IMR-90 (cell line): ENCODE results near the gene TMEM170B. TPM values are rescaled to one million over a fixed set of nuclear protein-coding genes. Genes with fewer than 3 reads are reported as not detected.
A peak's percentile ranks its signal among the peaks of the same experiment; 100 is the strongest.

Source experiments
- ATAC-seq: fragments of 200-7000 bp; cut with Tn5 transposase; 2 replicates; pipeline ENCODE4 v1.9.1; 2020; ENCODE audit warnings: low read depth, mild to moderate bottlenecking, moderate library complexity
- BruUV-seq: library from RNA; stranded (reverse); fragments of 400-500 nt; replicated peaks from 2 replicates; lab custom pipeline; 2021; lab: Mats Ljungman, UMichigan
- CTCF ChIA-PET: fragments of 300-600 bp; formaldehyde crosslinking; extraction: SDS; loops from one replicate; lab custom pipeline; 2021; ENCODE audit warnings: antibody characterized with exemption; lab: Yijun Ruan, JAX
- POLR2A ChIA-PET: fragments of 300-600 bp; sonication (Branson Sonifier 250); formaldehyde crosslinking; loops from one replicate; lab custom pipeline; 2022; ENCODE audit warnings: antibody characterized with exemption; ENCODE audit not compliant: unreplicated experiment; lab: Charles Lee
- DNase-seq: peaks from one replicate; pipeline ENCODE4 v3.0.0; 2013
- H2AFZ ChIP-seq: replicated peaks from 2 replicates; pipeline ENCODE3; 2013; ENCODE audit warnings: low read length, mild to moderate bottlenecking; ENCODE audit not compliant: poor library complexity
- H2AK5ac ChIP-seq: 2 replicates; pipeline ENCODE4 v1.6.1; 2013; ENCODE audit warnings: low read depth, low read length, inconsistent platforms
- H2AK9ac ChIP-seq: replicated peaks from 2 replicates; pipeline ENCODE3; 2013; ENCODE audit warnings: mild to moderate bottlenecking, low read depth, low read length, moderate library complexity; ENCODE audit not compliant: poor library complexity
- H2BK120ac ChIP-seq: 2 replicates; pipeline ENCODE4 v1.6.1; 2013; ENCODE audit warnings: low read depth, low read length, inconsistent platforms
- H2BK15ac ChIP-seq: 3 replicates; pipeline ENCODE4 v1.6.1; 2013; ENCODE audit warnings: low read depth, low read length, inconsistent platforms
- H2BK20ac ChIP-seq: 2 replicates; pipeline ENCODE4 v1.6.1; 2013; ENCODE audit warnings: low read depth, mild to moderate bottlenecking, inconsistent platforms, low read length, moderate library complexity
- H2BK5ac ChIP-seq: 2 replicates; pipeline ENCODE4 v1.6.1; 2013; ENCODE audit warnings: mild to moderate bottlenecking, low read depth, low read length, inconsistent platforms; ENCODE audit not compliant: poor library complexity, severe bottlenecking
- H3K14ac ChIP-seq: replicated peaks from 2 replicates; pipeline ENCODE4 v1.6.1; 2013; ENCODE audit warnings: low read depth, low read length, inconsistent platforms
- H3K18ac ChIP-seq: 2 replicates; pipeline ENCODE4 v1.6.1; 2013; ENCODE audit warnings: low read depth, low read length, control low read depth
- H3K23ac ChIP-seq: 2 replicates; pipeline ENCODE4 v1.6.1; 2013; ENCODE audit warnings: low read depth, low read length, inconsistent platforms
- H3K27ac ChIP-seq: 2 replicates; pipeline ENCODE4 v1.5.1; 2013; ENCODE audit warnings: mild to moderate bottlenecking, control low read depth, low read length; ENCODE audit not compliant: insufficient read depth
- H3K27me3 ChIP-seq: 2 replicates; pipeline ENCODE4 v1.6.1; 2013; ENCODE audit warnings: low read length; ENCODE audit not compliant: control insufficient read depth, insufficient read depth
- H3K36me3 ChIP-seq: 2 replicates; pipeline ENCODE4 v1.6.1; 2013; ENCODE audit warnings: low read length, mixed read lengths; ENCODE audit not compliant: control insufficient read depth, insufficient read depth
- H3K4ac ChIP-seq: 2 replicates; pipeline ENCODE4 v1.6.1; 2013; ENCODE audit warnings: low read depth, low read length, inconsistent platforms
- H3K4me1 ChIP-seq: 2 replicates; pipeline ENCODE4 v1.6.1; 2013; ENCODE audit warnings: low read length, mixed read lengths; ENCODE audit not compliant: control insufficient read depth, insufficient read depth
- H3K4me2 ChIP-seq: 2 replicates; pipeline ENCODE4 v1.6.1; 2013; ENCODE audit warnings: low read depth, mild to moderate bottlenecking, control low read depth, low read length, moderate library complexity
- H3K4me3 ChIP-seq: 2 replicates; pipeline ENCODE4 v1.5.1; 2013; ENCODE audit warnings: low read depth, mild to moderate bottlenecking, control low read depth, low read length, moderate library complexity; ENCODE audit not compliant: insufficient read depth
- H3K56ac ChIP-seq: 2 replicates; pipeline ENCODE4 v1.6.1; 2013; ENCODE audit warnings: low read length, inconsistent platforms; ENCODE audit not compliant: insufficient read depth; ENCODE audit errors: extremely low read depth
- H3K79me1 ChIP-seq, 2 experiments: 2 replicates each; pipeline ENCODE4 v1.6.1; 2013; ENCODE audit warnings: low read length in 2 of 2, inconsistent platforms in 1 of 2, low read depth in 1 of 2
- H3K9ac ChIP-seq: 2 replicates; pipeline ENCODE4 v1.6.1; 2013; ENCODE audit warnings: low read depth, low read length, control low read depth
- H3K9me1 ChIP-seq: 2 replicates; pipeline ENCODE4 v1.6.1; 2013; ENCODE audit warnings: low read length, inconsistent platforms; ENCODE audit not compliant: insufficient read depth
- H3K9me3 ChIP-seq: 2 replicates; pipeline ENCODE4 v1.6.1; 2013; ENCODE audit warnings: low read length; ENCODE audit not compliant: control insufficient read depth, insufficient read depth
- H4K20me1 ChIP-seq: 2 replicates; pipeline ENCODE4 v1.6.1; 2013; ENCODE audit warnings: low read length, inconsistent platforms; ENCODE audit not compliant: insufficient read depth
- H4K5ac ChIP-seq: 2 replicates; pipeline ENCODE4 v1.6.1; 2013; ENCODE audit warnings: mild to moderate bottlenecking, low read depth, low read length, control low read depth
- H4K8ac ChIP-seq, 2 experiments: 2 replicates each; pipeline ENCODE4 v1.6.1; 2013; ENCODE audit warnings: low read depth in 2 of 2, low read length in 2 of 2, control low read depth in 1 of 2, inconsistent platforms in 1 of 2
- H4K91ac ChIP-seq: 2 replicates; pipeline ENCODE4 v1.6.1; 2013; ENCODE audit warnings: low read depth, low read length, inconsistent platforms; ENCODE audit not compliant: insufficient read depth
- CEBPB ChIP-seq: IDR thresholded peaks from 2 replicates; pipeline ENCODE4 v1.6.1; 2012; ENCODE audit warnings: low read depth, low read length, improper control_type of control experiment
- MXI1 ChIP-seq: IDR thresholded peaks from 2 replicates; pipeline ENCODE4 v1.6.1; 2012; ENCODE audit warnings: low read depth, mild to moderate bottlenecking, low read length, moderate library complexity, borderline replicate concordance
- WGBS, 2 experiments: methylation state at CpG; one replicate each; pipeline versions ENCODE4 v1.1.5 to v1.1.7; 2013; ENCODE audit warnings: missing lambda C conversion rate in 2 of 2; ENCODE audit not compliant: insufficient read length in 1 of 2; ENCODE audit errors: extremely low coverage in 2 of 2; 5-methylcytosine and 5-hydroxymethylcytosine counted together
- dilution Hi-C: fragments of 300-500 bp; cut with HindIII; formaldehyde crosslinking; loops from one replicate; pipeline ENCODE4 v1.14.3; 2018; ENCODE audit warnings: low sequenced_read_pairs; ENCODE audit not compliant: unreplicated experiment
- in situ Hi-C: fragments of 300-500 bp; cut with MboI; formaldehyde crosslinking; loops from 3 replicates; pipeline ENCODE4 v1.14.3; 2019; ENCODE audit warnings: low sequenced_read_pairs, inconsistent platforms, mixed read lengths
- intact Hi-C: fragments of 100-400 bp; cut with micrococcal nuclease; formaldehyde crosslinking; loops from 2 replicates; pipeline ENCODE4 v1.10.0; 2022
- polyA plus RNA-seq, 3 experiments: library from polyadenylated mRNA; depleted of rRNA; stranded (reverse); fragments of >200 nt; gene quantifications; 2 replicates each; pipeline ENCODE4 v1.2.3, GENCODE V29; 2012; ENCODE audit warnings: low replicate concordance in 1 of 3
- total RNA-seq: library from RNA; depleted of rRNA; stranded (reverse); fragments of >200 nt; gene quantifications from 2 replicates; pipeline ENCODE4 v1.2.3, GENCODE V29; 2012

Gene TMEM170B
- total and polyA plus RNA-seq, 2 of the 4 experiments (the other 2 are of a cell fraction): 0.10 to 0.18 TPM

DNA sequence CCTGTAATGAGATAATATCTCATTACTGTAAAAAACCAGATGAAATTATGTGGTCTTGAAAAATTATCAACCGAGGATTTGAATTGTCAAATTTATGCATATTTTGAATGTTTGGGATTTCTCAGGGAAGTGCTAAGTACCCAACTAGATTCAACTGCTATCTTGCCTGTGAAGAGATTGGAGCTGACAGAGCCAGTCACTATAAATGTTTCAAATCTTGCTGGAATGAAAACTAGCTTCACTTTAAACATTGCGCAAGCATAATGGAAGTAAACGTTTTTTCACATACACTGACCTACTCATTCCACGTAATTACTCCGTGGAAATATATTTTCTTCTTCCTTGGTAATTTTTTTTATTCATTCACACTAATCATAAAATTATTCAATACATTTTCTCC lies 46.7 kb downstream of the TMEM170B start:
- no peak overlapping the region for H2AFZ ChIP-seq
- peak overlapping the region; percentile 48; the same call in 1 of the 2 replicates for H3K4ac ChIP-seq
- ChIA-PET POLR2A (no interaction called here), CTCF (interaction anchor here (0.5 to 1.7 kb wide), 6 partner anchors 8 to 850 kb away, joined by 3 to 8 read pairs (median 4); partner anchors contain the start of gene EDN1)
- H2BK5ac ChIP-seq: peak overlapping the region; percentile 48
- no peak overlapping the region for H2AK5ac ChIP-seq
- H3K9me3 ChIP-seq: no peaks in the 10 kb centered on the region
- H3K9ac ChIP-seq: no peak overlapping the region
- no peaks in the 10 kb centered on the region for H4K20me1 ChIP-seq
- H3K14ac ChIP-seq: no peak overlapping the region
- H3K27me3 ChIP-seq: no peaks in the 10 kb centered on the region
- no peak overlapping the region for H4K91ac ChIP-seq
- no peak overlapping the region for H3K23ac ChIP-seq
- ATAC-seq (peak; percentile 15; the same call in 1 of the 2 replicates), DNase-seq (peak; percentile 71)
- dilution Hi-C loops (no loop called here), in situ Hi-C loops (loop anchor here (10.0 kb wide), 1 partner anchor 431 kb away; the partner anchor contains the start of gene HIVEP1), intact Hi-C loops (loop anchor here (2.0 kb wide), 1 partner anchor 427 kb away; no protein-coding TSS in a partner anchor)
- peaks cover 0 to 3% of the 10 kb centered on the region in 2 experiments; a peak in 2 of 4 replicates for H3K79me1 ChIP-seq
- 0 out of 2 replicates have a peak overlapping the region, but pooled peaks have one; percentile 57 for H2BK120ac ChIP-seq
- no peak overlapping the region; the same call in 1 of the 2 replicates for H3K4me2 ChIP-seq
- H4K5ac ChIP-seq: peak overlapping the region; percentile 42; the same call in 1 of the 2 replicates
- no peak for TF ChIP-seq MXI1
- peak; percentile 99 for TF ChIP-seq CEBPB
- H4K8ac ChIP-seq: no peak overlapping the region; a peak in 1 of 4 replicates
- peak overlapping the region; percentile 69; the same call in 1 of the 2 replicates for H2BK20ac ChIP-seq
- H3K56ac ChIP-seq: no peak overlapping the region
- H3K4me1 ChIP-seq: peaks cover 9% of the 10 kb centered on the region
- peak overlapping the region; percentile 47; the same call in 1 of the 2 replicates for H3K27ac ChIP-seq
- H2BK15ac ChIP-seq: no peak overlapping the region
- no peaks in the 10 kb centered on the region for H3K36me3 ChIP-seq
- no CpG with 5 or more reads among the region's 5 CpGs for WGBS, 2 experiments
- BruUV-seq: no TSS peak
- no peak overlapping the region for H2AK9ac ChIP-seq
- H3K4me3 ChIP-seq: no peak overlapping the region
- H3K9me1 ChIP-seq: 0 out of 2 replicates have a peak, but pooled peaks cover 3% of the 10 kb centered on the region
- no peak overlapping the region for H3K18ac ChIP-seq
